HG03575 (cell line): ENCODE results near the gene BNIP5.
"Not testable (repeated sequence)": the region's sequence is repeated elsewhere in the genome, so short reads cannot be mapped to it uniquely, and the experiment has no call there.

ENCODE experiments used
- ATAC-seq: cut with Tn5 transposase; IDR thresholded peaks from one replicate; pipeline ENCODE4 v1.9.1; 2021; ENCODE audit not compliant: unreplicated experiment, insufficient number of reproducible peaks, low FRiP score; ENCODE audit errors: extremely low read depth

BNIP5 gene

GRCh38 chr6:36368921-36369865 lies 32.5 kb upstream of the BNIP5 start:
- no peak for ATAC-seq

GRCh38 chr6:36368421-36368820 lies 31.7 kb upstream of the BNIP5 start:
- no peak for ATAC-seq

GRCh38 chr6:36367743-36368142 lies 31.1 kb upstream of the BNIP5 start:
- ATAC-seq = no peak

GRCh38 chr6:36364669-36365479 lies 28.2 kb upstream of the BNIP5 start:
- no peak for ATAC-seq

- ATAC-seq = not testable (repeated sequence)
Measured at GRCh38 chr6:36364061-36364635, 27.5 kb upstream of the BNIP5 start.

- ATAC-seq = not testable (repeated sequence)
Measured at GRCh38 chr6:36363371-36363752, 26.7 kb upstream of the BNIP5 start.

- ATAC-seq = no peak
Measured at GRCh38 chr6:36362551-36363370, 26.1 kb upstream of the BNIP5 start.

GRCh38 chr6:36361071-36361470 lies 24.4 kb upstream of the BNIP5 start:
- ATAC-seq = no peak

GRCh38 chr6:36360241-36361054 lies 23.8 kb upstream of the BNIP5 start:
- no peak for ATAC-seq

GRCh38 chr6:36358226-36358915 lies 21.7 kb upstream of the BNIP5 start:
- no peak for ATAC-seq

GRCh38 chr6:36357872-36358225 lies 21.2 kb upstream of the BNIP5 start:
- no peak for ATAC-seq

GRCh38 chr6:36355819-36356218 lies 19.1 kb upstream of the BNIP5 start:
- no peak for ATAC-seq

- ATAC-seq = no peak
Measured at GRCh38 chr6:36353411-36353915, 16.8 kb upstream of the BNIP5 start.

GRCh38 chr6:36352477-36353157 lies 15.9 kb upstream of the BNIP5 start:
- no peak for ATAC-seq

- ATAC-seq = no peak
Measured at GRCh38 chr6:36350681-36351571, 14.2 kb upstream of the BNIP5 start.

- ATAC-seq = no peak
Measured at GRCh38 chr6:36350082-36350481, 13.4 kb upstream of the BNIP5 start.
